GM21447 (cell line): ENCODE data around the gene UBL4A.
A peak's percentile ranks its signal among the peaks of the same experiment; 100 is the strongest.

Source experiments
- ATAC-seq: cut with Tn5 transposase; IDR thresholded peaks from one replicate; pipeline ENCODE4 v1.9.1; 2021; ENCODE audit not compliant: unreplicated experiment

UBL4A gene

DNA sequence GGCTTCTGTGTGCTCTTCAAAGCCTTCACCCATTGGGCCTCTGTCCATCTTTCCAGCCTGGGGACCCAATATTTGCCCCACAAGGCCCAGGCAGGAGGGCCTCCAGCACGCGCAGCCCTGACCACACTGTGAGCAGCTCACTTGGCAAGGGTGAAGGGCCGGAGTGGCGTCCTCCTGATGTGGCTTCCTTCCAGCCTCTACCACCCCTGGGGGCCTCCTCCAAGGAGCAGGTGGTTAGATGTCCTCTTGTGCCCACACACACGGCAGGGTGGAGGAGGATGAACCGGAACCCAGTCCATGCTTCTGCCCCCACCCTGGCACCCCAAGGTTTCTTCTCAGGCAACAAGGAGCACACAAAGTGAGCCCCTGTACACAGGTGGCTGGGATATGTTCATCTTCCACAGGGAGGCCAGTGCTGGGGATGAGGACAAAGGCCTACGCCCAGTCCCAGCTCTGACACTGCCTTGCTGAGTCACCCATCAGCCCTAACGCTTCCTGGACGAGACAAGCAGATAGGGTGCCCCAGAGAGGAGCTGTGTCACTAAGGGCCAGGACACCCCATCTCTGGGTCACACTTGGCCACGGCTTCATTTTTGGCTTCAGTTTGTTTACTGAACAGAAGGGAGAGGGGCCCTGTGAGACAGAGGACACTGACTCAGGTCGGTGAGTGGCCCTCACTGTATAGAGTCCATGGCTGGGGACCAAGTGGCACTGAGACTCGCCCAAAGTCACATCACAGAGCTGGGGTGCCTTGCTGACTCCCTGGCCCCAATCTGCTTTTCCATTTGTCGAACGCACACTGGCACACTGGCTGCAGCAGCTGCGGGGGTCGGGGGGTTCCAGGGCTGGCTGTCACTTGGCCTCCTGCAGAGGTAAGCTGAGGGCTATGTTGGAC is 1.9 kb downstream of the UBL4A start:
- ATAC-seq, result no peak

- no peak for ATAC-seq
Observed at GRCh38 chrX:154483325-154483724, 3.1 kb downstream of the UBL4A start.

DNA sequence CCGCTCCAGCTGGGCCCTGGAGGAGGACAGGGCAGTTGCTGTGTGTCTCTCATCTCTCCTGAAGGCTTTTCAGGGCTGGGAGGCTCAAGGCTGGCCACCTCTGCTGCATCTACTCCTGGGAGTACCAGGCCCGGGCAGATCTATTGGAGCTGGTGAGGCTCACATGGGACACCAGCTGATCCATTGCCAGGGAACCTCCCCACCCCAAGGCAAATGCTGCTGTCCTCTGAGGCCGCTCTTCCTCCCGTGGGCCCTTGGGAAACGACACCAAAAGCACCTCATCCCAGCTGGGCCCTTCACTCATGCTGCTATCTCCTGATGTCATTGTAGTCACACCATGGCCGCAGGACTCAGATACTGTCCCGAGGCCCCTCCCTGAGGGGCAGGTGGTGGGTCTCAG is 3.6 kb downstream of the UBL4A start:
- ATAC-seq, result no peak

DNA sequence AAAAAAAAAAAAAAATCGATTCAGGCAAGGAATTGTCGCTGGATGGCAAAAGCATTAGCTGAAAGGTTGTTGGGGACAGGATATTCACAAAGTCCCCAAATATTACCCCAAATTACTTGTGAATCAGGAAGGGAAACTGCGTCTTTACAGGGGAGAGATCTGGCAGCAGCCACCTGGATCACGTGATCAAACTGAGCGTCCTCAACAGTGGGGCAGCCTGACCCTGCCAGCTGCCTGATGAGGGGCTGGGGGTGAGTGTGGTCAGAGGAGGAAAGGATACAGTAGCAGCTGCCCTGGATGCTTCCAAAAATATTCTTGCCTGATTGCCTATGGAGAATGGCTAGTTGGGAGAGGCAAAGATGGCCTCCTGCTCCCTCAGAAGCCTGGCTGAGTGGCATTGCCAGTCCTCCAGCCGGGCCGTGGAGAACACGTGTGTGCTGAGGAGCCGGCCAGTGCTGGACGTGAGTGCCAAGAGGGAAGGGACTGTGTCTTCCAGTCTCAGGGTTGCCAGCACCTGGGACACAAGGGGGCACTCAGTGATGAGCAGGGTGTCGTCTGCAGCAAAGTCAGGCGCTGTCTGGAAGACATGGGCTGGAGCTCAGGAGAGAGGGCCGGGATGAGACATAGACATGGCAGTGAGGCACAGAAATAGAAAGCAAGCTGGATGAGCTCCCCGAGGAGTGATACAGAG is 4.4 kb downstream of the UBL4A start:
- no peak for ATAC-seq

DNA sequence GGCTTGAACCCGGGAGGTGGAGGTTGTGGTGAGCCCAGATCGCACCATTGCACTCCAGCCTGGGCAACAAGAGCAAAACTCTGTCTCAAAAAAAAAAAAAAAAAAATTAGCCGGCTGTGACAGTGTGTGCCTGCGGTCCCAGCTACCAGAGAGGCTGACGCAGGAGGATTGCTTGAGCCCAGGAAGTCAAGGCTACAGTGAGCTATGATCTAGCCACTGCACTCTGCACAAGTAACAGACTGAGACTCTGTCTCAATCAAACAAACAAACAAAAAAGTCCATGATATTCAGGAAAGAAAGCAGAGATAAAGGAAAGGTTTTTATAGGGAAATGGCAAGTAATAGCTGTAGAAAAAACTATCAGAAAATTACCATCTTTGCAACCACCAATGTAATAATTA is 5.2 kb downstream of the UBL4A start:
- ATAC-seq, result no peak

- peak; percentile 75 for ATAC-seq
Observed at GRCh38 chrX:154478728-154479622, 7.4 kb downstream of the UBL4A start, which contains the start of gene LAGE3. Gene LAGE3 (minus strand): TSS chrX:154479281. CDS start chrX:154478915, 366 bp downstream.

GRCh38 chrX:154477891-154478477 is 8.4 kb downstream of the UBL4A start:
- no peak for ATAC-seq

DNA sequence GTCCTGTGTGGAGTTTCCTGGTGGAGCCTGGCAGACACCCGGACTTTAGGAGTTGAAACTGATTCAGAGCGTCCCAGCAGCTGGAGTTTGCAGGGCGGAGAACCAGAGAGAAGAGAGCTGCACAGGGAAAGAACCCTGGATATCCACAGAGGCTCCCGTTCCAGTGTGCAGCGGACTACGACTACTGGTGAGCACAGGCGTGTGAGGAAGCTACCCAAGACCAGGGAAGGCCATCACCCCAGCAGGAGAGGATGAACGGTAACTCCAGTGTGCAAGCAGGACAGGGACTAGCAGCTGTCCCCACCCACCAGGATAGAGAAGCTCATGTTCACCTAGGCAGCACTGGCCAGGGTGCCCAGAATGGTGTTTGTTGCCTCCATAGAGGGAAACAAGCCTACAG is 9.6 kb downstream of the UBL4A start:
- ATAC-seq, result no peak

DNA sequence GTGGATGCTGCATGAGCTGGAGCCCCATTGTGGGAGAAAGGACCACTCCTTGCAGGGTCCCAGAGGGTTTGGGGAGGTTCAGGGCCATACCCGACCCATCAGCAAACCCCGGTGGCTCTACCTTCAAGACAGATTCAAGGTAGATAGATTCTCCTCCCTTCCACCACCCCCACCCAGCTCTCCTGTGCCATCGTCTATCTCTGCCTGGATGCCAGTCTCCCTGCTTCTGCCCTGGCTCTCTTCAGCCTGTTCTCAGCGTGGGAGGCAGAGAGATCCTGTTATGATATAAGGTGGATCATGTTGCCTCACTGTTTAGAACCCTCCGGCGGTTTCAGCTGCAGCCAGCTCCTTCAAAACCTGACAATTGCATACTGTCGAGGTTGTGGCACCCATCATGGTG is 12.7 kb downstream of the UBL4A start:
- ATAC-seq, result no peak

GRCh38 chrX:154472685-154473632 is 13.5 kb downstream of the UBL4A start:
- no peak for ATAC-seq

DNA sequence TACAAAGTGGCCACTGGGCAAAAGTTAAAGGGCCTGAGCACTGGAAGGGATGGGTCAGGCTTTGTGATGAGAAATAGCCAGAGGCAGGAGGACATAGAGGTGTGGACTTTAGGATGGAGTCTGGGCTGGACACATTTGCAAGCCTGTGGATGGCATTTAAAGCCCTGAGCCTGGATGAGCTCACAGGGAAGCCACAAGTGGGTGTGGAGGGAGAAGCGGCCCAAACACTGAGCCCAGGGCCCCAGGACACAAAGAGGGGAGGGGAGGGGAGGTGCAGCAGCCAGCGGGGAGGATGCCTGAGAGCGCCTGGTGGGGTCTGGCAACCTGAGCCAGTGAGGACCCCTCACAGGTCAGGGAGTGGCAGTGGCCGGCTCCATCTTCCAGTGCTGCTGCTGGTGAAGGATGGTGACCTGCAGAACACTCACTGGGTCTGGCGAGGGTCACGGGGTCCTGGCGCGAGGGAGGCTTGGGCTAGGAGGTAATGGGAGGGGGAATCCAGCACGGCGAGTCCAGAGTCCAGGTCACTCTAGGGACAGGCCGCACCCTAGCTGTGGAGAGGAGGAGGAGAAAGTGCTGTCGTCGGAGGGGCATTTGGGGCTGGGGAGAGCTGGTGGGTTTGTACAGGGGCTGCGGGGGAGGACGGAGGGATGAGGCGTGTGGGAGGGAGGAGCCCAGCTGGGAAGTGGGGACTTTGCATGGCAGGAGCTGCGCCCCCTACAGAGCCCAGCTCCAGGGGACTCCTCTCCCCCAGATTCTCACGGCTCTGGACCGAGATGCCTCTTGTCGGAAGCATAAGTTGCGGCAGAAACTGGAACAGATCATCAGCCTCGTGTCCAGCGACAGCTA is 14.4 kb downstream of the UBL4A start:
- ATAC-seq, result no peak

GRCh38 chrX:154470914-154471568 is 15.4 kb downstream of the UBL4A start:
- no peak for ATAC-seq

- ATAC-seq, result no peak
Observed at GRCh38 chrX:154470434-154470833, 16.0 kb downstream of the UBL4A start.

- ATAC-seq, result no peak
Observed at GRCh38 chrX:154469880-154470279, 16.5 kb downstream of the UBL4A start.

DNA sequence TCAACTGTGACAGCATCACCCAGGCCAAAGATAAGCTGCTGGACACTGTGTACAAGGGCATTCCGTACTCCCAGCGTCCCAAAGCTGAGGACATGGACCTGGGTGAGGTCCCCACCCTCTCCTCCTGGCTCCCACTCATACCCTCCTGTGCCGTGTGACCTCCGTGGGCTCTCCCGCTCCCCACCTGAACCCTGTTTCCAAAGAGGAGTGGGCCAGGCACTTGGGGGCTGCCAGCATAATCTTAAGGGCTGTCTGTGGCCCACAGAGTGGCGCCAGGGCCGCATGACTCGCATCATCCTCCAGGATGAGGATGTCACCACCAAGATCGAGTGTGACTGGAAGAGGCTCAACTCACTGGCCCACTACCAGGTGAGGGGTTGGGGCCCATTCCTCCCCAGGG is 17.3 kb downstream of the UBL4A start:
- ATAC-seq, result no peak

- no peak for ATAC-seq
Observed at GRCh38 chrX:154468217-154468616, 18.2 kb downstream of the UBL4A start.

DNA sequence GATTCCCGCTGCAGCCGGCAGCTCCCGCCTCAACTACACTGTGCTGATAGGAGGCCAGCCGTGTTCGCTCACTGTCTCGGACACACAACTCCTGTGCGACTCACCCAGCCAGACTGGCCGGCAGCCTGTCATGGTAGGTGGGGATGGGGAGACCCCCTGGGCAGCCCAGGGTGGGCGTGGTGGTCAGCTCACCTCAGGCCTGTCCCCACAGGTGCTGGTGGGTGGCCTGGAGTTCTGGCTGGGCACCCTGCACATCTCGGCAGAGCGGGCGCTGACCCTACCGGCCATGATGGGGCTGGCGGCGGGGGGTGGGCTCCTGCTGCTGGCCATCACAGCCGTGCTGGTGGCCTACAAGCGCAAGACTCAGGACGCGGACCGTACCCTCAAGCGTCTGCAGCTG is 18.9 kb downstream of the UBL4A start:
- no peak for ATAC-seq

DNA sequence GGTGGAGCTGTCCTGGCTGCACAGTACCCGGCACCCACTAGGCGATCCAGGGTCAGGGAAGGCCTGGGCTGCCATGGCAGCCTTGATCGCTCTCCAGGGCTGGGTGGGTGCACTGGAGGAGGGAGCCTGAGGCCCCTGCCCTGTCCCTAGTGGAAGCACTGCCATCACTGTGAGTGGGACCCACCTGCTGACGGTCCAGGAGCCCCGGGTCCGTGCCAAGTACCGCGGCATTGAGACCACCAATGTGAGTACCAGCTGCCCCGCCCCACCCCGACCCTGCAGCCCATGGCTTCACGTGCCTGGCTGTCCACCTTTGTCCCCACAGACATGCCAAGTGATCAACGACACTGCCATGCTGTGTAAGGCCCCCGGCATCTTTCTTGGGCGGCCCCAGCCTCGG is 19.5 kb downstream of the UBL4A start:
- ATAC-seq, result no peak
